Activated naive CD8-positive, alpha-beta T cell (primary cell): ENCODE measurements around the gene NAB2.
A peak's percentile ranks its signal among the peaks of the same experiment; 100 is the strongest.
"Not testable (repeated sequence)": the region's sequence is repeated elsewhere in the genome, so short reads cannot be mapped to it uniquely, and the experiment has no call there.

Experiments
- H3K27ac Mint-ChIP-seq: one replicate; pipeline ENCODE4 v1.8.0; 2021; ENCODE audit warnings: mixed read lengths
- H3K27me3 Mint-ChIP-seq: one replicate; pipeline ENCODE4 v1.8.0; 2021; ENCODE audit warnings: mixed read lengths
- H3K36me3 Mint-ChIP-seq: one replicate; pipeline ENCODE4 v1.8.0; 2021; ENCODE audit warnings: mixed read lengths
- H3K4me1 Mint-ChIP-seq: one replicate; pipeline ENCODE4 v1.8.0; 2021; ENCODE audit warnings: low read depth, mixed read lengths
- H3K4me3 Mint-ChIP-seq: one replicate; pipeline ENCODE4 v1.8.0; 2021; ENCODE audit warnings: mild to moderate bottlenecking, mixed read lengths
- H3K9me3 Mint-ChIP-seq: one replicate; pipeline ENCODE4 v1.8.0; 2021; ENCODE audit warnings: low read depth, mixed read lengths

Gene NAB2

GRCh38 chr12:57053901-57054300 lies 35.0 kb upstream of the NAB2 start:
- not testable (repeated sequence) for H3K9me3 Mint-ChIP-seq, H3K4me3 Mint-ChIP-seq, H3K4me1 Mint-ChIP-seq, H3K27me3 Mint-ChIP-seq, H3K36me3 Mint-ChIP-seq, H3K27ac Mint-ChIP-seq

GRCh38 chr12:57055824-57056223 lies 33.1 kb upstream of the NAB2 start:
- Mint-ChIP-seq H3K27ac (peak overlapping the region; percentile 0), H3K36me3 (peaks cover 9% of the 10 kb centered on the region), H3K9me3 (no peaks in the 10 kb centered on the region), H3K27me3 (no peaks in the 10 kb centered on the region), H3K4me1 (peaks cover 8% of the 10 kb centered on the region), H3K4me3 (no peak overlapping the region)

DNA sequence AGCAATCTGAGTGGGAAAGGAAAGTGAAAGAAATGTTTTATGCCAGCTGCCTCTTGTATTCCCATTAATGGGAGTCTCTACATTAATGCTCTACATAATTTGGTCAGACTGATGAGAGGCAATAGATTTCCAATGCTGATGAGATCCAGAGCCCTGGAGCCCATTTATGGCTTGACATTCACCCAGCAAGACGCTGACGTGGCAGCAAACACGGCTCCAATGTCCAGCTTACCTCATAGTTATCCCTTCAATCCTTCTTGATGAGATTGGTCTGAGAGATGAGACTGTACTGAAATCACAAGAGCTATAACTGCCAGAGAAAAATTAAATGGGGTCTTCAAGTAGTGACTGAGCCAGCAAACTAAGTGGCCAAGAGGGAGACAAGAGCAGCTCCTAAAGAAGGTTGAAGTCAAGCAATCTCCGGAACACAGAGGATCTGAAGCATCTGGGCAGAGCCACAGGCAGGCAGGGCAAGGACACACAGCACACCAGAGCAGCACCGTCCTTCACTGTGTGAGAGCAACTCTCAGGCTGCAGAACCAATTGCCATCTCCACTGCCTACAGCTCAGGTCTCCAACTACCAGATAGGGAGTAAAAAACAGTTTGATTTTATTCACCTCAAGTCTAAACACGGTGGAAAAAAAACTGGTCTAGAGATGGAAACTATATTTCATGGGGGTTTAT lies 31.7 kb upstream of the NAB2 start:
- H3K36me3 Mint-ChIP-seq, result peaks cover 10% of the 10 kb centered on the region
- H3K4me3 Mint-ChIP-seq, result no peak overlapping the region
- peaks cover 14% of the 10 kb centered on the region for H3K4me1 Mint-ChIP-seq
- peak overlapping the region; percentile 18 for H3K27ac Mint-ChIP-seq
- H3K9me3 Mint-ChIP-seq, result no peaks in the 10 kb centered on the region
- no peaks in the 10 kb centered on the region for H3K27me3 Mint-ChIP-seq

DNA sequence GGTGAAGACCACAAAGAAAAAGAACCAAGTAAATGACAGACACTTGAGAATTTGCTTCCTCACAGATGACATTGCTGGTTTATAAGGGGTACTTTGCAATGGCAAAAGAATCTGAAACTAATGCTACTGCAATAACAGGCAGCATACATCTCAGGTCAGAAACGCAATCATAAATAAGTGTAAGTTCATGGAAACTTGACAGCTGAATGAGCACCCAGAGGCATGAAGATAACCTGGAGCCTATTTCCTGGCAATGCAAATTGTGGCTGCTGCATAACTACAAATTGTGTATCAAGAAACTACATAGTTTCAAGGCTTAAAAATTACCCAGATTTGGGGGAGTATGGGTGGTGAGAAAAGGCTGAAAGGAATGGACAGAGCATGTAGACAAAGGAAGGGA lies 30.5 kb upstream of the NAB2 start:
- peak overlapping the region; percentile 67 for H3K27ac Mint-ChIP-seq
- peaks cover 10% of the 10 kb centered on the region for H3K36me3 Mint-ChIP-seq
- no peaks in the 10 kb centered on the region for H3K9me3 Mint-ChIP-seq

DNA sequence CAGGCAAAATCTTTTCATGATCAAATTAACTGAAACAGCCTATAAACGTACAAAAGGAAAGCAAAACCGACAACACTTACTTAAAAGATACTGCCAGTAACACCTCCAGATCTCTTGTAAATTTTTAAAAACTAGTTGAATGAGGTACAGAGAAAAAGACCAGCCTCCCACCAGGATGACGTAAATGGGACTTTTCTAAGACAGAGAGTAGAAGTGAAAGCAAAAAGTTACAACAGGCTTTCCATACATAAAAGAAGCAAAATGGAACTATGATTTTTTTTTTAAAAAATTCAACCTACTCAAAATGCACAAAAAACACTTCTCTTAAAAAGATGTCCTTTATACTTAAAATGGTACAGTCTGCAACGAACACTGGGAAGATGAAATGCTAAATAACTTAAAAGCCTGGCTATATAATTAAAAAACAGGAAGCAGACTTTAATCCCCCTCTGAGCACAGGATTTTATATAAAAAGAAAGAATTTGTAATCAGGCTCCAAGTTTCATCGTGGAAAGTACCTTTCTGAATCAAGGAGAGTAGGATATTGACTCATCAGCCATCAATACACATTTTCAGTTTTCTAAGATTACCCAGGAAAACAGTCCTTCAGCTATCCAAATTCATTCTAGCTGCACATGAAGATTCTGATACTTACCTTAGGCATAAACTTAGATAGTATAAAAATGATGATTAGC lies 24.8 kb upstream of the NAB2 start:
- Mint-ChIP-seq H3K27ac (peak overlapping the region; percentile 96), H3K36me3 (peaks cover 14% of the 10 kb centered on the region), H3K9me3 (no peaks in the 10 kb centered on the region), H3K4me1 (peaks cover 59% of the 10 kb centered on the region), H3K4me3 (peak overlapping the region; percentile 88), H3K27me3 (no peaks in the 10 kb centered on the region)

More for the DNA sequence above, 30.5 kb upstream of the NAB2 start:
- no peak overlapping the region for H3K4me3 Mint-ChIP-seq
- peaks cover 25% of the 10 kb centered on the region for H3K4me1 Mint-ChIP-seq
- H3K27me3 Mint-ChIP-seq, result no peaks in the 10 kb centered on the region

- peaks cover 74% of the 10 kb centered on the region for H3K4me1 Mint-ChIP-seq
- H3K4me3 Mint-ChIP-seq, result peak overlapping the region; percentile 70
- no peaks in the 10 kb centered on the region for H3K9me3 Mint-ChIP-seq
- no peaks in the 10 kb centered on the region for H3K27me3 Mint-ChIP-seq
- H3K27ac Mint-ChIP-seq, result peak overlapping the region; percentile 97
- H3K36me3 Mint-ChIP-seq, result peaks cover 16% of the 10 kb centered on the region
Observed at GRCh38 chr12:57066245-57066644, 22.7 kb upstream of the NAB2 start.

DNA sequence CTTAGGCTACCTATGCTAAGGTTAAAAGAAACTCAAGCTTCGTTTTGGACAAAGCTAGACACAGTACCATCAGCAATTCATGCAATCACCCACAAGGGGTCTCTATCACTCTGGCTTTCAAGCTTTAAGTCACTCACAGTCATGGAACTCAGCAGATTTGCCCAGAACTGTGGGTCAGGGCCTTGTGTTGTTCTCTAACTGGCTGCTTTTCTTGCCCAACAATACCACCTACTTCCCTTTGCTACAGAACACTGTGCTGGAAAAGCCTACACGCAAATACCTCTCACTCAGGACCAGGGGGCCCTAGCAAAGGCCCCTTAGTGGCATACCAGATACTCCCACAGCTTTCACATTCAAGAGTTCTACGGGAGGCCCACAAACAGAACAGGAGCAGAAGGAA lies 19.4 kb upstream of the NAB2 start:
- H3K9me3 Mint-ChIP-seq, result no peaks in the 10 kb centered on the region
- H3K4me3 Mint-ChIP-seq, result peak overlapping the region; percentile 85
- peaks cover 16% of the 10 kb centered on the region for H3K36me3 Mint-ChIP-seq

DNA sequence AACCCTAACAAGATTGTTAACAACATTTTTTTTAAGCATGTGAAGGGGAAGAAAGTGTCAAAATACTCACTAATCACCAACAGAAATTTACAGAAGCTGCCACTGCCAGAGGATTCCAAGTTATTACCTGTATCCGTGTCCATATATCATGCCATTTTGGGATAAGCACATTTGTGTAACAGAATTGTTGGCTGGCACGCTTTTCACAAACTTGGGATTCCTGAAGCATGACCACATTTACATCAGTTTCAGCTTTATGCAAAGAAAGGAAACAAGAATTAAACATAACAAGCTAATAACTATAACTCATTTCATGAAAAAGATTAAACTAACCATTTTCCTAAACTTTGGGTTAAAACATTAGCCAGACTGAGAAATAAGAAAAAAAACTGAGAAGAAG lies 16.3 kb upstream of the NAB2 start:
- Mint-ChIP-seq H3K4me1 (peaks cover 37% of the 10 kb centered on the region), H3K4me3 (no peak overlapping the region), H3K27ac (peak overlapping the region; percentile 58), H3K27me3 (no peaks in the 10 kb centered on the region), H3K9me3 (no peaks in the 10 kb centered on the region), H3K36me3 (peaks cover 9% of the 10 kb centered on the region)

More for the DNA sequence above, 19.4 kb upstream of the NAB2 start:
- Mint-ChIP-seq H3K27ac (peak overlapping the region; percentile 89), H3K4me1 (peaks cover 57% of the 10 kb centered on the region), H3K27me3 (no peaks in the 10 kb centered on the region)

- not testable (repeated sequence) for H3K36me3 Mint-ChIP-seq, H3K27me3 Mint-ChIP-seq, H3K9me3 Mint-ChIP-seq, H3K4me3 Mint-ChIP-seq
- Mint-ChIP-seq H3K4me1 (peaks cover 35% of the 10 kb centered on the region), H3K27ac (peak overlapping the region; percentile 76)
Observed at GRCh38 chr12:57073566-57074450, 15.1 kb upstream of the NAB2 start.

DNA sequence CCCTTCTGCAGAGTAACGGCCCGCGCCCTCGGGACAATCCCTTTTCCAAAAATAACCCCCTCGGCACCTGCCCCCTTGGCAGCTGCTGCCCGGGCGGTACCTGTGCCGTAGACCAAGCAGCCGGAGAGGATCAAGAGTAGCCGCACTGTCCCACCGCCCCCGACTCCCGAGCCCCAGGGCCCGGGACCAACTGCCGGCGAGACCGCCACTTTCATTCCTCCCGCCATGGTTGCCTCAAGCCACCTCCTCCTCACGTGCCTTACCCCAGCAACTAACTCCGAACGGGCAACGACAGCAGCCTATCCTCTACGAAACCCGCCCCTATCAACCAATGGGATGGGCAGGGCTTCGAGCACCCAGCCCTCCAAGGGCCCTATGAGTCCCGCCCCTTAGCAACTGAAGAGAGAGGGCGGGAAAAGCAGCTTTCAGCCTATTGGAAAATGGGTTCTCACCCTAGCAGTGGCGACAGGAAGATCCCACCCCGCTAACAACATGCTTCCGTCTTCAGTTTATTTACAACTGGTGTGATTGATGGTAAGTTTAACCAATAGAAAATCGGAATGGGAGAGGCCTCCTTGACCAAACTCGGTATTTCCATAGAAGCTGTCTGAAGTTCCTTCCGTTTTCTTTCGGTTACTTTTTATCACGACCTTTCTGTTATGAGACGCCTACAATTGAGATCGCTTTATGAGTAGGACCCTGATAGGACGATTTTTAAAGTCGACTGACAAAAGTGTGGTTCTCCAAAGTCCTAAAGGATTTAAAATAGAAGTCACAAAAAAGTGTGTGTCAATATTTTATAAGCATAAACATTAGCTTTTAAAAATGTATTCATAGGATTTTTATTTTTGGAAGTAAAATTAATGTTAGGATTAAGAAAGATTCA lies 10.2 kb upstream of the NAB2 start, which contains the start of gene NEMP1:
TSS of gene NEMP1 (minus strand) at position 273 of the 886 bp plus-strand sequence. CDS start at position 227, 46 bp downstream.
- Mint-ChIP-seq H3K4me3 (peak within 1 kb of the TSS; percentile 93), H3K9me3 (no peaks in the 10 kb centered on the region), H3K27ac (peak within 1 kb of the TSS; percentile 96), H3K4me1 (peaks cover 25% of the 10 kb centered on the region), H3K27me3 (no peaks in the 10 kb centered on the region), H3K36me3 (no peaks in the 10 kb centered on the region)

- H3K36me3 Mint-ChIP-seq, result no peaks in the 10 kb centered on the region
- H3K9me3 Mint-ChIP-seq, result no peaks in the 10 kb centered on the region
- H3K27me3 Mint-ChIP-seq, result no peaks in the 10 kb centered on the region
- H3K4me1 Mint-ChIP-seq, result peaks cover 28% of the 10 kb centered on the region
- H3K4me3 Mint-ChIP-seq, result peak overlapping the region; percentile 93
- peak overlapping the region; percentile 34 for H3K27ac Mint-ChIP-seq
Observed at GRCh38 chr12:57079821-57080220, 9.1 kb upstream of the NAB2 start.

- Mint-ChIP-seq H3K27me3 (no peaks in the 10 kb centered on the region), H3K4me1 (peaks cover 39% of the 10 kb centered on the region), H3K9me3 (no peaks in the 10 kb centered on the region), H3K27ac (peak overlapping the region; percentile 78), H3K4me3 (no peak overlapping the region), H3K36me3 (no peaks in the 10 kb centered on the region)
Observed at GRCh38 chr12:57080855-57081254, 8.1 kb upstream of the NAB2 start.

- Mint-ChIP-seq H3K36me3 (no peaks in the 10 kb centered on the region), H3K27me3 (no peaks in the 10 kb centered on the region)
Observed at GRCh38 chr12:57085999-57086492, 2.9 kb upstream of the NAB2 start.

DNA sequence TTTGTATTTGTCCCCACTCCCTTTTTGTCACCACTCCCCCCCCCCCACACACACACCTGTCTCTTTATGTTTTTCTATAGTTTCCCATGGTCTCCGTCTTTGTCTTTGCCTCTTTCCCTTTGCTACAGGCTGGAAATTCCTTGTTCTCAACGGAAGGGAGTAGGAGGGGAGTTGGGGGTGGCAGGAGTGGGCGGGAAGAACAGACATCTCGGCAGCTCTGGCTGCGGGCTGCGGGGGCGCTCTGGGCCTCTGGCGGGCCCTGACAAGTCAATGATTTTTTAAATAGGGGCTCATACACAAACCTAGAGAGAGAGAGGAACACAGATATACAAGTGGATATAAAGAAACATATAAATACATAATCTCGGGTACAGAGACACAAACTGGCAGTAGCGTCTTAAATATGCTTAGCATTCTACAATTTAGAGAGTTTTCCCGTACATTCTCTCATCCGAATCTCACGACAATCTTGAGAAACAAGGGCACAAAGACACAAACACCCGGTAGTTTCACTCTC lies 2.4 kb upstream of the NAB2 start:
- Mint-ChIP-seq H3K27ac (peak overlapping the region; percentile 97), H3K27me3 (no peaks in the 10 kb centered on the region), H3K4me3 (peak overlapping the region; percentile 87), H3K4me1 (peaks cover 46% of the 10 kb centered on the region), H3K9me3 (no peaks in the 10 kb centered on the region), H3K36me3 (no peaks in the 10 kb centered on the region)

More at GRCh38 chr12:57085999-57086492, 2.9 kb upstream of the NAB2 start:
- Mint-ChIP-seq H3K27ac (peak overlapping the region; percentile 97), H3K9me3 (no peaks in the 10 kb centered on the region), H3K4me3 (peak overlapping the region; percentile 87), H3K4me1 (peaks cover 44% of the 10 kb centered on the region)
